Measurements from ENCODE around the gene CRADD.

DNA sequence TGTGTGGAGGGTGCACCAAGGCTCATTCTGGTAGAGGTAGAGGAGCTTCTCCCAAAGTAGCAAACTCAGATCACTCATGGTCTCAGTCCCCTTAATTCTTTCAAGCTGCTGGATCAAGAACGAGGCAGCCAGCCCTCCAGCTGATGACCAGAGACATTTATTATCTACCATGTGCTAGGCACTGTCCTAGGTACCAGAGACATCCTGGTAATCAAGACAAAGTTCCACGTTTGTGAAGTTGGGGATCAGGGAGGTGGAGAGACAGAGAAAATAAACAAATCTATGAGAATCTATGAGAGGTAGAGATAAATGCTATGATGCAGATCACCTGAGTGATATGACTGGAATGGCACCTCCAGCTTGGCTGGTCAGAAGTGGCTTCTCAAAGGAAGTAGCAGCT lies 130.2 kb downstream of the CRADD start:
- TF ChIP-seq, protein P1, sequence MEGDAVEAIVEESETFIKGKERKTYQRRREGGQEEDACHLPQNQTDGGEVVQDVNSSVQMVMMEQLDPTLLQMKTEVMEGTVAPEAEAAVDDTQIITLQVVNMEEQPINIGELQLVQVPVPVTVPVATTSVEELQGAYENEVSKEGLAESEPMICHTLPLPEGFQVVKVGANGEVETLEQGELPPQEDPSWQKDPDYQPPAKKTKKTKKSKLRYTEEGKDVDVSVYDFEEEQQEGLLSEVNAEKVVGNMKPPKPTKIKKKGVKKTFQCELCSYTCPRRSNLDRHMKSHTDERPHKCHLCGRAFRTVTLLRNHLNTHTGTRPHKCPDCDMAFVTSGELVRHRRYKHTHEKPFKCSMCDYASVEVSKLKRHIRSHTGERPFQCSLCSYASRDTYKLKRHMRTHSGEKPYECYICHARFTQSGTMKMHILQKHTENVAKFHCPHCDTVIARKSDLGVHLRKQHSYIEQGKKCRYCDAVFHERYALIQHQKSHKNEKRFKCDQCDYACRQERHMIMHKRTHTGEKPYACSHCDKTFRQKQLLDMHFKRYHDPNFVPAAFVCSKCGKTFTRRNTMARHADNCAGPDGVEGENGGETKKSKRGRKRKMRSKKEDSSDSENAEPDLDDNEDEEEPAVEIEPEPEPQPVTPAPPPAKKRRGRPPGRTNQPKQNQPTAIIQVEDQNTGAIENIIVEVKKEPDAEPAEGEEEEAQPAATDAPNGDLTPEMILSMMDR (conservative IDR thresholded peaks at IDR 0.05 in 1 of 2, IDR thresholded peaks at IDR 0.05 in 1 of 2; ENCODE audit: extremely low read depth in 1 of 2, insufficient read depth in 1 of 2, low read depth in 1 of 2, low read length in 2 of 2) = no peak
- TF ChIP-seq EZH2 (IDR thresholded peaks at IDR 0.05; ENCODE audit: borderline replicate concordance, low read length) = no peak

Data from mammary epithelial cell (primary cell).